GM10248 (cell line): ENCODE data around the gene RGL4.

Experiments used
- CTCF ChIA-PET: fragments of 300-600 bp; sonication (Branson Sonifier 250); formaldehyde crosslinking; extraction: SDS; loops from one replicate; lab custom pipeline; 2021; ENCODE audit warnings: antibody characterized with exemption; lab: Yijun Ruan, JAX
- POLR2A ChIA-PET: fragments of 350-650 bp; sonication (Branson Sonifier 250); formaldehyde crosslinking; extraction: SDS; loops from one replicate; lab custom pipeline; 2020; ENCODE audit warnings: antibody characterized with exemption; lab: Yijun Ruan, JAX
- DNase-seq: peaks from one replicate; pipeline ENCODE4 v3.0.0; 2012; ENCODE audit errors: extremely low spot score
- CTCF ChIP-seq: IDR thresholded peaks from 2 replicates; pipeline ENCODE4 v1.5.1; 2012; ENCODE audit warnings: mild to moderate bottlenecking, low read depth; ENCODE audit errors: extremely low read depth, missing control alignments, control extremely low read depth

RGL4 gene

GRCh38 chr22:23698673-23699235, 7.9 kb downstream of the RGL4 start:
- CTCF ChIA-PET: interaction anchor here (1.2 kb wide), 1 partner anchor 15 kb away, joined by 3 read pairs; no protein-coding TSS in a partner anchor
- TF ChIP-seq CTCF: no peak
- POLR2A ChIA-PET: no interaction called here
- no peak for DNase-seq

- CTCF ChIA-PET: no interaction called here
- no peak for DNase-seq
- POLR2A ChIA-PET: no interaction called here
- no peak for TF ChIP-seq CTCF
These were observed 9.9 kb downstream of the RGL4 start for GRCh38 chr22:23700706-23701105.

- no peak for DNase-seq
- CTCF ChIA-PET: no interaction called here
- no peak for TF ChIP-seq CTCF
- POLR2A ChIA-PET: no interaction called here
These were observed 13.2 kb downstream of the RGL4 start for GRCh38 chr22:23704062-23704461.

- ChIA-PET POLR2A (no interaction called here), CTCF (no interaction called here)
- no peak for DNase-seq
- TF ChIP-seq CTCF: no peak
These were observed 14.0 kb downstream of the RGL4 start for GRCh38 chr22:23704829-23705228.

- ChIA-PET CTCF (no interaction called here), POLR2A (no interaction called here)
- no peak for TF ChIP-seq CTCF
- no peak for DNase-seq
These were observed 14.5 kb downstream of the RGL4 start for GRCh38 chr22:23705358-23705757.

GRCh38 chr22:23708270-23708669, 17.5 kb downstream of the RGL4 start:
- ChIA-PET CTCF (no interaction called here), POLR2A (no interaction called here)
- DNase-seq: no peak
- no peak for TF ChIP-seq CTCF
